Measurements from ENCODE around the gene SH3BP2.

GRCh38 chr4:2831611-2832308, 38.9 kb downstream of the SH3BP2 start:
- TF ChIP-seq, protein P1, sequence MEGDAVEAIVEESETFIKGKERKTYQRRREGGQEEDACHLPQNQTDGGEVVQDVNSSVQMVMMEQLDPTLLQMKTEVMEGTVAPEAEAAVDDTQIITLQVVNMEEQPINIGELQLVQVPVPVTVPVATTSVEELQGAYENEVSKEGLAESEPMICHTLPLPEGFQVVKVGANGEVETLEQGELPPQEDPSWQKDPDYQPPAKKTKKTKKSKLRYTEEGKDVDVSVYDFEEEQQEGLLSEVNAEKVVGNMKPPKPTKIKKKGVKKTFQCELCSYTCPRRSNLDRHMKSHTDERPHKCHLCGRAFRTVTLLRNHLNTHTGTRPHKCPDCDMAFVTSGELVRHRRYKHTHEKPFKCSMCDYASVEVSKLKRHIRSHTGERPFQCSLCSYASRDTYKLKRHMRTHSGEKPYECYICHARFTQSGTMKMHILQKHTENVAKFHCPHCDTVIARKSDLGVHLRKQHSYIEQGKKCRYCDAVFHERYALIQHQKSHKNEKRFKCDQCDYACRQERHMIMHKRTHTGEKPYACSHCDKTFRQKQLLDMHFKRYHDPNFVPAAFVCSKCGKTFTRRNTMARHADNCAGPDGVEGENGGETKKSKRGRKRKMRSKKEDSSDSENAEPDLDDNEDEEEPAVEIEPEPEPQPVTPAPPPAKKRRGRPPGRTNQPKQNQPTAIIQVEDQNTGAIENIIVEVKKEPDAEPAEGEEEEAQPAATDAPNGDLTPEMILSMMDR (IDR thresholded peaks at IDR 0.05; ENCODE audit: low read length), result no peak
- TF ChIP-seq EZH2 (IDR thresholded peaks at IDR 0.05; ENCODE audit: borderline replicate concordance, low read length), result no peak
